DMS153 treated with DMSO at 0.1 percent for 48 hours (cell line): ENCODE results near the gene CTNNA1.

Source experiments
- DNase-seq: peaks from one replicate; lab custom pipeline; 2025; ENCODE audit not compliant: unreplicated experiment; lab: John Stamatoyannopoulos, UW

Gene CTNNA1

DNA sequence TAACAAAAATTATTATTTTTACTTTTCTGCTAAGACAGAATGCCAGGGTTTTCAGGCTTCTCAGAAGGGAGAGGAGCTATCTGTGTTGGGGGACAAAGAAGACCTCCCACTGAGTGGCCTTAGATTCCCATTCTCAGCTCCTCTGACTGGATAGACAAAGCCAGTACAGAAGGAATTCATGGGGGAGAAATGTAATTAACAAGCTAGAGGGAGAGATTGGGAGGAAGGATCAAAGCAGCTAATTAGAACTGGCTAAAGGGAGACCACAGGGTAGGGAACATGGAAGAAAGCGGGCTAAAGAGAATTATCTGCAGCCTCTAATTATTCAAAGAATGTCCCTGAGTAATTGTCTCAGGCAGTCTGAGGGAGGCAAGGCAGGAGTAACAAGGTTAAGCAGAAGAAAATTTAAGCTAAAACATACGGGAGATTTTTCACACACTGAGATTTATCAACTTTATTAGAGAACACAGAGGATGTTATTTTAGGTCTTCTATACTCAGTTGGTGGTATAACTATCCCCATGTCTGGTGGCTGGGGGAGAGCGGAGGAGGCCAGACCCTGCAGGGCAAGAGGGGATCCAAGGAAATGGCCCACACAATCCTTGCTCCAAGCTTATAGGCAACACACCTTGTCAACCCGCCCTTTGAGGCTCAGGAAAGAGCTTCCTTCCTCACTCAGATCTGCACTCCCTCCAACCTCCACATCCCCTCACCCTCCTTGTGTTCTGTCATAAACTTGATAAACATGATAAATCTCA is 209.6 kb downstream of the CTNNA1 start:
- no peak for DNase-seq

DNA sequence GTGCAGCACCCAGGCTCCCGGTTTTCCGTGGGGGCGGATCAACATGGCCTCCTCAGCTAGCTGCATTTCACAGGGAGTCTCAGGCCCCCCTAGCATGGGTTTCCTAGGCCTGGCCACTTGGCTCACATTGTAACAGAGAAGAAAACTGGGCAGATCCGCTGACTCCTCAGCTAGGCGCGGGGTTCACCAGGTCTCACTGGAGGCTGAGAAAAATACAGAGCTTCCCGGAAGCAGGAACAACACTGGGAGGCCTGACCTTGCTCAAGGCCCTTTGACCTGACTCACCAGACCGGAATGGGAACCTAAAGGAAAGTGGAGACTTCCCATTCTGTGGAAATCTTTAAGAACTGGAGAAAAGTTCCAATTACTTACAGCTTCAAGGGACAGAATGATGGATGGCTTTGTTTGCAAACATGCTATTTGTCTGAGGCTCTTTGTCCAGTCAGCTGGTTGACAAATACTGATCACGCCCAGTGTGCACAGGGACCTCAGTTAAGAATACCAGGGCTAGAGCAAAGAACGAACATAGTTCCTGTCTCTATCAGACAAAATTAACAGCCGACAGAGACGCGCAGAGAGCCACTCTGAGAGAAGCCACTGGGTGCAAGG is 210.6 kb downstream of the CTNNA1 start:
- no peak for DNase-seq

DNA sequence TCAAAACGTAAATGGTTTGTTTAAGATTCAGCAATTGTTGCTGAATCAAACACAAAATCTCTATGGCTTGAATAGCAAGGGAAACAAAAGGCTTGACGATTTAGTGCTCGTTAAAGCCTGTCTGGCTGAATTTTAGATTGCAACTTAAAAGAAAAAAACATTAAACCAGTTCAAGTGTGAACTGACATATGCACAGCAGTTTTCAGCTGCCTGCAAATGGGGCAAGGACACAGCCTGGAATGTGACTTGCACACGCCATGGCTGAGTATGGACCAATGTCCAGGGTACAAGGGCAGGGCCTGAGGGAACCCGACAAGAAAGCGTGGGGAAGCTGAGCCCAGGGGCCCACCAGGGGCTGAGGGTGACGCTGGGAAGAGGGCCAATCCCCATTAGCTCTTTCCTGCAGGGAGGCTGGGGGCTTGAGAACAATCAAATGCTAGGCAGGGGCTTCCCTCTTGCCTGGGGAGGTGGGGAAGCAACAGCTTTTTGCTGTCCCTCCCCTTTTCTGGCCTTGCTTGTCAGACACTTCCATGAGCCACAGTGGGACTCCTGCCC is 211.5 kb downstream of the CTNNA1 start:
- no peak for DNase-seq

- DNase-seq = no peak
These were observed 212.4 kb downstream of the CTNNA1 start for GRCh38 chr5:138965626-138966025.

GRCh38 chr5:138966236-138966985 is 213.2 kb downstream of the CTNNA1 start:
- no peak for DNase-seq

GRCh38 chr5:138967791-138968448 is 214.7 kb downstream of the CTNNA1 start:
- DNase-seq = peak; percentile 56

- no peak for DNase-seq
These were observed 215.4 kb downstream of the CTNNA1 start for GRCh38 chr5:138968601-138969000.

DNA sequence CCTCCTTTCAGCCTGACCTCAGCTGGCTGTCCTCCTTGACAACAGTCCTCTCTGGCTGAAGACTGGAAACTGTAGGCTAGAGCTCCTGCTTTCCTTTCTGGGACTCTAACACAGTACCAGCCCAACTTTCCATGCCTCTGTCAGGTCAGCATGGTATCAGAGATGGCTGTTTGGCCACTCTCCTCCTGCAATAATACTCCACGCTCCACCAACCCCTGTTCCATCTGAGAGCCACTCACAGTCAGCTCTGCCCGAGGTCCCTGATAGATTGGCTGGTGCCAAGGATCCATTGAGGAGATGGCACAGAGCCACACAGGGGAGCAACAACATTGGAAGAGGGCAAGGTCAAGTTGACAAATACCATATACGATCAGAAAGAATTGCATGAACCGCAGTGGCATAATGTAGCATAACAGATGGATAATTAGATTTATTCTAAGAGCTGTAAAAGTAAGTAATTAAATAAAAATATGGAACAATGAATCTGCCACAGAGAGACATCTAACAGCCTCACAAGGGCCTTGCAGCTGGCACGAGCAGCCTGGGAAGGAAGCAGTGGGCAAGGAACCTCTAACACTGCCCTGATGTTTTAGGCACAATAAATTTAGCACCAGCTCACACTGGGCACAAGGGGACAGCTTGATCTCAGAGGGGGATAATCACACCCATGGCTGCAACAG is 216.2 kb downstream of the CTNNA1 start:
- no peak for DNase-seq

DNA sequence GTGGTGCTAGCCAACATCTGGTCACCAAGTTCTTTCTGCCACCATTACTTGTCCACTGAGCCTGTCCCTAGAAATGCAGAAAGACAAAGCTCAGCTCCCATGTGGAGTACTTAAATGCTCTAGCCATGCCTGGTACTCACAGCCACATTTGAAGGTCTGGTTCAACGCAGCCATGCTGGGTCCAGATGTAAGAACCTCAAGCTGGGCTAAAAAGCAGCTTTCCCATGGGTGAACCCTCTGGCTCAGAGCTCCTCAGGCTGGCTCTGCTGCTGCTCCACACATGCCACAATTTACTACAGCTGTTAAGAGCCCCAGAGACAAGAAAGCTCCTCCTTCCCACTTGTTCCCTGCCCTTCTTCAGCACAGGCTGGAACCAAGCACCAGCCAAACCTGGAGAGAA is 219.0 kb downstream of the CTNNA1 start:
- DNase-seq = no peak

DNA sequence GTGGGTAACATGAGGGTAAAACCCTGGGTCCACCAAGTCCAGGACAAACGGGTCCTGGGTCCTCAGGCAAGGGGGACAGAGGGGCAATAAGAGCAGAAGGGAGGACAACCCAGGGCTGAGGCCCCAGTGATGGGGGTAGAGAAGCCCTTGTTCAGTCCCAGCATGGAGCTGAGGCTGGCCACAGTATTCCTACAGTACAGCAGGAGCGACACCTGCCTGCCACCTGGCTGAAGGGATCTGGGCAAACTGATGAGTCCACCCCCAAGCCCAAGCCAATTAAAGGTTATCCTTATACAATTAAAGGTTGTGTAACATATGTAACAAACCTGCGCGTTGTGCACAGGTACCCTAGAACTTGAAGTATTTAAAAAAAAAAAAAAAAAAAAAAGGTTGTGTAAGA is 219.6 kb downstream of the CTNNA1 start:
- no peak for DNase-seq

GRCh38 chr5:138974227-138975063 is 221.2 kb downstream of the CTNNA1 start:
- DNase-seq = no peak

- DNase-seq = no peak
These were observed 222.0 kb downstream of the CTNNA1 start for GRCh38 chr5:138975098-138975847.

DNA sequence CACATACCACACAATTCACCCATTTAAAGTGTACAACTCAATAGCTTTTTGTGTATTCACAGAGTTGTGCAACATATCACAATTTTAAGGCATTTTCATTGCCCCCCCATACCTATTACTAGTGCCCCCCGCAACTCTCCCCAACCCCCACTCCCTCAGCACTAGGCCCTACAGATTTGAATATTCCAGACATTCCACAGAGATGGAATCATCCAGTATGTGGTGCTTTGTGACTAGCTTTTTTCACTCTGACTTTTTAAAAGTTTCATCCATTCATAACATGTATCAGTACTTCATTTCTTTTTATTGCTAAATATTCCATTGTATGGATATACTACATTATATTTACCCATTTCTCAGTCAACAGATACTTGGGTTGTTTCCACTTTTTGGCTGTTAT is 224.9 kb downstream of the CTNNA1 start:
- DNase-seq = no peak

GRCh38 chr5:138978581-138978980 is 225.4 kb downstream of the CTNNA1 start:
- DNase-seq = no peak

GRCh38 chr5:138979684-138980280 is 226.6 kb downstream of the CTNNA1 start:
- no peak for DNase-seq

GRCh38 chr5:138980441-138980840 is 227.2 kb downstream of the CTNNA1 start:
- DNase-seq = no peak

GRCh38 chr5:138981131-138981530 is 227.9 kb downstream of the CTNNA1 start:
- DNase-seq = no peak

DNA sequence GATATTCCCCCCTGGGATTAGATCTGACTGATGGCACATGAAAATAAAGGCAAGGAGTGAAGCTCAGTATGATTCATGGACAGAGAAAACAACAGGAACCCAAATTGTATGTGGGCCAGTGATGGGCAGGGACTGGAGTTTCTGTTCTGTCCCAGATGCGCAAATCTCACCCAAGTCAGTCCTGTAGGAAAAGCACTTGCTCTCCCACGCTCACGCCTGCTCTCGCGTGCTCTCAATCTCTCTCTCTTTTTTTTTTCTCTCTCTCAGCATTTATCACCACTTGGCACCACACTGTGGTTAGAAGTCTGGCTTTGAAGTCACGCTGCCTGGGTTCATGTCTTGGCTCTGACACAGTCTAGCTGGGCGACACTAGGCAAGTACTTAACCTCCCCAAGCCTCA is 228.4 kb downstream of the CTNNA1 start:
- no peak for DNase-seq

- DNase-seq = no peak
These were observed 230.8 kb downstream of the CTNNA1 start for GRCh38 chr5:138983984-138984383.
